Subcutaneous abdominal adipose tissue (tissue), 5 donors: ENCODE data around the gene ARFIP1.

ENCODE experiments used
- H3K27ac ChIP-seq: one replicate; pipeline ENCODE4 v1.7.0; 2013; ENCODE audit warnings: low read depth, mild to moderate bottlenecking, inconsistent platforms, low read length, moderate library complexity
- H3K27me3 ChIP-seq, 5 donors: one replicate each; pipeline ENCODE4 v1.7.0; 2013; ENCODE audit warnings: low read length in 5 of 5, inconsistent platforms in 1 of 5; ENCODE audit not compliant: control insufficient read depth in 5 of 5, insufficient read depth in 4 of 5
- H3K36me3 ChIP-seq, 5 donors: one replicate each; pipeline ENCODE4 v1.7.0; 2013; ENCODE audit warnings: low read length in 5 of 5; ENCODE audit not compliant: control insufficient read depth in 5 of 5, insufficient read depth in 5 of 5
- H3K4me1 ChIP-seq, 5 donors: one replicate each; pipeline ENCODE4 v1.7.0; 2013; ENCODE audit warnings: low read length in 5 of 5, mild to moderate bottlenecking in 3 of 5, moderate library complexity in 1 of 5; ENCODE audit not compliant: control insufficient read depth in 5 of 5, insufficient read depth in 5 of 5
- H3K4me3 ChIP-seq, 5 donors: one replicate each; pipeline ENCODE4 v1.7.0; 2013; ENCODE audit warnings: low read length in 5 of 5, low read depth in 1 of 5
- H3K9ac ChIP-seq, 5 donors: one replicate each; pipeline ENCODE4 v1.7.0; 2013; ENCODE audit warnings: low read length in 5 of 5, mild to moderate bottlenecking in 4 of 5, moderate library complexity in 3 of 5
- H3K9me3 ChIP-seq, 5 donors: one replicate each; pipeline ENCODE4 v1.7.0; 2013; ENCODE audit warnings: low read length in 5 of 5; ENCODE audit not compliant: control insufficient read depth in 5 of 5
- donor health status: healthy.
- donor health status: healthy.
- donor health status: healthy.
- donor health status: healthy.
- donor health status: healthy.

The ARFIP1 gene

DNA sequence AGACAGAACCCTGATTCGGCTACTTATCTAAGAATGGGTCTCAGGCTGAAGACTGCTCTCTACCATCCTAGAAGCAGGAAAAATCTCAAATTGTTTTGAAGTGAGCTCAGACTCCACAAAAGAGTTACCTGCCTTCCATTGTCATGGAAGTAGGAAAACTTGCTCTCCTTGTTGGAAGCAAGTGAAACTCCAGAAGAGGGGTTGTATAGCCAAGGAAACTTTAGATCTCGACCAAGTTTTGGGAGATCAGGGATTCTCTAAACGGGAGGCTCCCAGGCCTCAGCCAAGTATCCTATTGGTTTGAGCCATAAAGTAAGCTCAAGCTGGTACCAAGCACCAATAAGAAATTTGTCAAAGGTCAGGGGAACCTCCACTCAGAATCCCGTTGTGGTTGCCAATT lies 147.2 kb downstream of the ARFIP1 start:
- no peaks in the 10 kb centered on the region for H3K4me1 ChIP-seq
- no peak overlapping the region for H3K9ac ChIP-seq
- H3K4me3 ChIP-seq, result no peak overlapping the region
- no peaks in the 10 kb centered on the region for H3K36me3 ChIP-seq
- H3K27me3 ChIP-seq, result no peaks in the 10 kb centered on the region
- no peak overlapping the region for H3K27ac ChIP-seq
- H3K9me3 ChIP-seq, result no peaks in the 10 kb centered on the region

- Histone ChIP-seq H3K27me3 (no peaks in the 10 kb centered on the region), H3K9ac (no peak overlapping the region), H3K4me1 (no peaks in the 10 kb centered on the region), H3K36me3 (no peaks in the 10 kb centered on the region), H3K4me3 (no peak overlapping the region), H3K27ac (no peak overlapping the region), H3K9me3 (no peaks in the 10 kb centered on the region)
Measured at GRCh38 chr4:152927737-152928136, 148.0 kb downstream of the ARFIP1 start.

- H3K4me1 ChIP-seq, result no peaks in the 10 kb centered on the region
- H3K9me3 ChIP-seq, result no peaks in the 10 kb centered on the region
- no peak overlapping the region for H3K27ac ChIP-seq
- H3K9ac ChIP-seq, result no peak overlapping the region
- H3K36me3 ChIP-seq, result no peaks in the 10 kb centered on the region
- H3K27me3 ChIP-seq, result no peaks in the 10 kb centered on the region
- no peak overlapping the region for H3K4me3 ChIP-seq
Measured at GRCh38 chr4:152928286-152928685, 148.5 kb downstream of the ARFIP1 start.

- H3K9me3 ChIP-seq, result no peaks in the 10 kb centered on the region
- no peak overlapping the region for H3K27ac ChIP-seq
- H3K36me3 ChIP-seq, result no peaks in the 10 kb centered on the region
- H3K4me1 ChIP-seq, result no peaks in the 10 kb centered on the region
- no peak overlapping the region for H3K4me3 ChIP-seq
- no peak overlapping the region for H3K9ac ChIP-seq
- H3K27me3 ChIP-seq, result no peaks in the 10 kb centered on the region
Measured at GRCh38 chr4:152929888-152930287, 150.1 kb downstream of the ARFIP1 start.

DNA sequence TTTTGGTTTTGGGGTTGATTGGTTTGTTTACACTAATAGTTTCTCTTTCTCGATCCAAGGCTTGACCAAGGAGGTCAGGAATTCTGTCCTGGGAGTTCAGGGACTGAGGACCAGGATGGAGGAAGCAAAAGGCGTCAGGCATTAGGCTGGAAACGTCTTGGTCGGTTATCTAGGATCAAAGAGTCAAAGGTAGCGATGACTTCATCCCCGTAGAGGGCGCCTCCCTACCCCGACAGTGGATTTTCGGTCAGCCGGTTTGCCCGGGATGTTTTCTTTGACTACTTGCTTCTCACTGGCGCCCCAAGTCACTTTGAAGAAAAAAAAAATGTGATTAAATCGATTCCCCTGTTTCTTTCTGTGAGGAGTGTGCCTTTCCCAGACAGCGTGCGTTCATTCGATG lies 155.4 kb downstream of the ARFIP1 start:
- H3K9me3 ChIP-seq, result no peaks in the 10 kb centered on the region
- no peaks in the 10 kb centered on the region for H3K36me3 ChIP-seq
- H3K27me3 ChIP-seq, result peaks cover 4 to 34% (median 27%) of the 10 kb centered on the region in 5 donors
- H3K27ac ChIP-seq, result no peak overlapping the region
- H3K4me3 ChIP-seq, result no peak overlapping the region
- no peak overlapping the region for H3K9ac ChIP-seq
- H3K4me1 ChIP-seq, result peaks cover 0 to 36% (median 29%) of the 10 kb centered on the region in 5 donors

- H3K9ac ChIP-seq, result peak within 1 kb of the TSS in 1 of 5 donors; percentile 56
- H3K4me3 ChIP-seq, result peak within 1 kb of the TSS in 4 of 5 donors; percentile 62 to 78 (median 71)
- peaks cover 4 to 34% (median 27%) of the 10 kb centered on the region in 5 donors for H3K27me3 ChIP-seq
- H3K9me3 ChIP-seq, result no peaks in the 10 kb centered on the region
- H3K27ac ChIP-seq, result no peak within 1 kb of the TSS
- H3K36me3 ChIP-seq, result no peaks in the 10 kb centered on the region
- H3K4me1 ChIP-seq, result peaks cover 0 to 36% (median 29%) of the 10 kb centered on the region in 5 donors
Measured at GRCh38 chr4:152935631-152936445, 156.1 kb downstream of the ARFIP1 start, which contains the start of gene FHDC1. Gene FHDC1, plus strand, starts transcription at chr4:152936323. Its CDS starts 6,735 bp downstream, at chr4:152943058.

DNA sequence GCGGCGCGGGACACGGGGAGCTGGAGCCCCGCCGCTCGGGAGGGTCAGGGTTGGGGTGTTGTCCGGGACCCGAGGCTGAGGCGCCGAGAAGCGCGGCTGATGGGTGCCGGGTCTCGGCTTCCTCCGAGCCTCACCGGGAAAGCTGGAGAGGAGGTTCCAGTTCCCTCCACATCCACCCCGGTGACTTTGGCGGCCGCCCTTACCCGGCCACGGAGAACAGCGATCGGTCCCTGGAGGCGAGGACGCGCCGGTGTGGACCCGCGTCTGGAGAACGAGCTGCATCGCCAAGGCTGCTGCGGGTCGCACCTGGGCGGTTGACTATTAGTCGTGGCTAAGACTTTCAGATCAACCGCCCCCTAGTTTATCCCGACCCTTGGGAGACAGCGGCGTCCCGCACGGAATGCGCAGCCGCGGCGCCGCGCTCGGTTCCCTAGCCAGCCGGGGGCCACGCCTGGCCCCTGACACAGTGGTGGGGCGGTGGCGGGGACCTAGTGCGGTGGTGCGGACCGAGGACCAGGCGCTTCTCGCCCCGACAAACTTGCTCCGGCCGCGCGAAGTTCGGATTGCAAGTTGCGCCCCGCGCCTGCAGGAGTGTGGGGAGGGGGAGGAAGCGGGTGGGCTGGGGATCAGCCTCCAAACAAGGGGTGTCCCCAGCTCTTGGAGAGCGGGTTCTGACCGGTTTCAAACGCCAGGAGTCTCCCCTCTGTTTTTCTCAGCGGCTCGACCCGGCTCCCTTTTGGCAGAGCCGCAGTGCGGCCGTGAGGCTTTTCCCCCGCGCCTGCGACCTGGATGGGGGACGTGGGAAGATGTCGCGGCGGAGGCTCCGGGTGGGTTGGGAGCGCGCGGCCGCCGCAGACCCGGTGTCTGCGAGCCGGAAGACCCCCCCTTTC lies 156.9 kb downstream of the ARFIP1 start:
- Histone ChIP-seq H3K9me3 (no peaks in the 10 kb centered on the region), H3K27ac (no peak overlapping the region), H3K4me1 (peaks cover 0 to 36% (median 29%) of the 10 kb centered on the region in 5 donors), H3K27me3 (peaks cover 4 to 34% (median 27%) of the 10 kb centered on the region in 5 donors), H3K9ac (peak overlapping the region in 1 of 5 donors; percentile 56), H3K4me3 (peak overlapping the region in 4 of 5 donors; percentile 62 to 78 (median 71)), H3K36me3 (no peaks in the 10 kb centered on the region)

- Histone ChIP-seq H3K27me3 (peaks cover 4 to 34% (median 27%) of the 10 kb centered on the region in 5 donors), H3K9ac (peak overlapping the region in 1 of 5 donors; percentile 56), H3K9me3 (no peaks in the 10 kb centered on the region), H3K27ac (no peak overlapping the region), H3K4me1 (peaks cover 0 to 36% (median 29%) of the 10 kb centered on the region in 5 donors), H3K4me3 (peak overlapping the region; percentile 62 to 78 (median 70)), H3K36me3 (no peaks in the 10 kb centered on the region)
Measured at GRCh38 chr4:152937336-152938236, 157.8 kb downstream of the ARFIP1 start.

- Histone ChIP-seq H3K27ac (no peak overlapping the region), H3K9ac (no peak overlapping the region), H3K27me3 (peaks cover 4 to 34% (median 27%) of the 10 kb centered on the region in 5 donors), H3K36me3 (no peaks in the 10 kb centered on the region), H3K4me3 (peak overlapping the region; percentile 62 to 78 (median 70)), H3K9me3 (no peaks in the 10 kb centered on the region), H3K4me1 (peaks cover 0 to 37% (median 31%) of the 10 kb centered on the region in 5 donors)
Measured at GRCh38 chr4:152938237-152938947, 158.6 kb downstream of the ARFIP1 start.
